Vagina (tissue), 2 donors: ENCODE results near the gene OVOL1.

Experiments
- POLR2A ChIP-seq, 2 donors: fragments of 450-650 bp; IDR thresholded peaks; one replicate each; pipeline ENCODE4 v1.6.1; 2017; ENCODE audit warnings: antibody characterized with exemption in 2 of 2, mild to moderate bottlenecking in 2 of 2, moderate library complexity in 2 of 2
- POLR2AphosphoS5 ChIP-seq, 2 donors: sonication (generic); formaldehyde crosslinking; IDR thresholded peaks; one replicate each; pipeline ENCODE4 v1.9.0; 2017; ENCODE audit warnings: antibody characterized with exemption in 2 of 2, mild to moderate bottlenecking in 2 of 2, low read depth in 1 of 2; ENCODE audit not compliant: insufficient read depth in 1 of 2
- TF ChIP-seq, protein P1 (sequence below), 3 experiments: fragments of 450-650 bp in 2 of 3; fragments of 200-600 bp in 1 of 3; sonication (generic) in 1 of 3; IDR thresholded peaks; one replicate each; pipeline ENCODE4 v1.5.1; 2017 to 2019; ENCODE audit warnings: antibody characterized with exemption in 3 of 3, mild to moderate bottlenecking in 2 of 3, moderate library complexity in 2 of 3

DNA sequence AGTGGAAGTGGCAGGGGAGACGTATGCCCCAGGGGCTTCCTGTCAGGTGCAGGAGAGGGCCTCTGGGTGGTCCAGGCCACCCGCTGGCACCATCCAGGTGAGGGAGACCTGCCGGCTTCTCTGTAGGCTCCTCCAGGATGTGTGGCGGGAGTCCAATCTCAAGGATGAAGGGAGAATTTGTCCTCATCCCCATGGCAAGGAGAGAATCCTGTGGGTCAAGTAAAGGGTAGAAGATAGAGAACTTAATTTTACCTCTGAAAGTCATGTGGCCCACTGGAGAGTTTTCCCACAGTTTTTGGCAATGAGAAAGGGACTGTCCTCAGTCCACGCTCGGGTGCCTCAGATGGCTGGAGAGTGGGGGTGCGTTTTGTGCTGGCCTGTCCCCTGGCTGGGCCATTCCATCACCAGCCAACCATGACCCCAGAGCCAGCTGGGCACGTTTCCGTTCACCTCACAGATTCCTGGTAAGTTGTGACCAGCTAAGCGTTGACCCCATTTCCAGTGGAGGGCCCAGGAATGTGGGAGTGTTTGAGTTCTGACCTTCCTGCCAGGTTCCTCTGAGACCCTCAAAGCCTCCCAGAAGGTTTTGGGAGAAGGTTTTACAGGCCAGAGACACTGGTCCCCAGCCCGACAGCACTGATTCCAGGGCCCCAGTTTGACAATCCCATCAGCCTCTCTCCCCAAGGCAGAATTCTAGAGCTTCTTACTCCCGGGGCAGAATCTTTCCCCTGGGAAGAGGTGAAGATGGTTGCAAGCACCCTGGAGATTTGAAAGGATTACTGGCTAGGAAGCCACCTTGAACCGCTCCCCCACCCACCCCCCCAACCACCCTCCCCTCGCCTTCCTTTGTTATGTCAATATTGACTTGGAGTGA is 2.6 kb downstream of the OVOL1 start:
- TF ChIP-seq, protein P1, sequence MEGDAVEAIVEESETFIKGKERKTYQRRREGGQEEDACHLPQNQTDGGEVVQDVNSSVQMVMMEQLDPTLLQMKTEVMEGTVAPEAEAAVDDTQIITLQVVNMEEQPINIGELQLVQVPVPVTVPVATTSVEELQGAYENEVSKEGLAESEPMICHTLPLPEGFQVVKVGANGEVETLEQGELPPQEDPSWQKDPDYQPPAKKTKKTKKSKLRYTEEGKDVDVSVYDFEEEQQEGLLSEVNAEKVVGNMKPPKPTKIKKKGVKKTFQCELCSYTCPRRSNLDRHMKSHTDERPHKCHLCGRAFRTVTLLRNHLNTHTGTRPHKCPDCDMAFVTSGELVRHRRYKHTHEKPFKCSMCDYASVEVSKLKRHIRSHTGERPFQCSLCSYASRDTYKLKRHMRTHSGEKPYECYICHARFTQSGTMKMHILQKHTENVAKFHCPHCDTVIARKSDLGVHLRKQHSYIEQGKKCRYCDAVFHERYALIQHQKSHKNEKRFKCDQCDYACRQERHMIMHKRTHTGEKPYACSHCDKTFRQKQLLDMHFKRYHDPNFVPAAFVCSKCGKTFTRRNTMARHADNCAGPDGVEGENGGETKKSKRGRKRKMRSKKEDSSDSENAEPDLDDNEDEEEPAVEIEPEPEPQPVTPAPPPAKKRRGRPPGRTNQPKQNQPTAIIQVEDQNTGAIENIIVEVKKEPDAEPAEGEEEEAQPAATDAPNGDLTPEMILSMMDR (IDR thresholded peaks at IDR 0.05): no peak
- TF ChIP-seq POLR2AphosphoS5 (IDR thresholded peaks at IDR 0.05; ENCODE audit: insufficient read depth in 1 of 2, low read depth in 1 of 2): no peak
- TF ChIP-seq POLR2A (IDR thresholded peaks at IDR 0.05): no peak
